ENCODE results near the gene ASIC5.
"Not testable (repeated sequence)": the region's sequence is repeated elsewhere in the genome, so short reads cannot be mapped to it uniquely, and the experiment has no call there.

Gene ASIC5

DNA sequence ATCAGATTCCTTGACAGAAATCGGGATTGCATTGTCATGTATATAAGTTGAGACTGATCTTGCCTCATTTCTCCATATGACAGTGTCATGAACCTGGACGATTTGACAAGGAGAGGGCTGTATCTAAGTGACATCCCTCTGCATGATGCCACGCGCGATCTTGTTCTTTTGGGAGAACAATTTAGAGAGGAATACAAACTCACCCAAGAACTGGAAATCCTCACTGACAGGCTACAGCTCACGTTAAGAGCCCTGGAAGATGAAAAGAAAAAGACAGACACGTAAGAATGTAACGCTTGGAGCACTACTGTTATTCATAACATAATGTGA is 66.3 kb downstream of the ASIC5 start:
- DNase-seq, result no peak

DNA sequence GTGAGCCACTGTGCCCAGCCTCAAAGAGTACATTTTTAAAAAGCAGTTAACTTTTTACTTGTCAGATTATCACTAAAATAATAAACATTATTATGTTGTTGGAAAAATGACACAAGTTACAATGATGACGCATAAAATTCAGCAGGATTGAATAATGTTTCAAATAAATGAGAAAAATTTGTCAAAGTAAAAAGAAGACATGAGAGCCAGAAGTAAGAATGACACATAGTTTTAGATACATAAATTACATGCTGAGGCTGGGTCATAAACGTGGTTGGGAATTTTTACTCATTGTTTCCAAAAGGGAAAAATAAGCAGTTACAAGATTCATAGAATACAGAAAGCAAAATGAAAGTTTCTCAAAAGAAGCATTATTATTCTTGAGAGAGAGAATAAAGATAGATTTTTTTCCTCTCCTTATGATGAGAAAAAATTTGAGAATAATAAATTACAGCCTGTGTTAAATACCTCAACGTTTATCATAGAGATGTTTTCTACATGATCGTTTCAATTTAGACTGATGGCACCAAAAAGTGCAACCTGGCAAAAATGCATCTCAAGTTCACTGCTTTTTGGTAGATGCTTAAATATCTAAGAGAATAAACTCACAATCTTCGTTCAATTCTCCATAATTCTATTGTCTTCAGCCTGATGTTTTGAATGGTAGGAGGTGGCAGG is 66.8 kb downstream of the ASIC5 start:
- DNase-seq, result peak; percentile 49

DNA sequence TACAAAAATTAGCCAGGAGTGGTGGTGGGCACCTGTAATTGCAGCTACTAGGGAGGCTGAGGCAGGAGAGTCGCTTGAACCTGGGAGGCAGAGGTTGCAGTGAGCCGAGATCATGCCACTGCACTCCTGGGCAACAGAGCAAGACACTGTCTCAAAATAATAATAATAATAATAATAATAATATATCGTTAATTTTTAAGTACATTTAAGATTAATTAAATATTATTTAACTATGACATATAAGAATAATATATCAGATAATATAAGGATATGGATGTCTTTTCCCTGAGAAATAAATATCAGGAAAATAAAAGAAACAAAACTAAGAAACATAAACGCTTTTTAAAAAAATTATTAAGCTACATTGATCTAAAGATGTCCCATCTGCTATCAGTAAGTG is 68.5 kb downstream of the ASIC5 start:
- DNase-seq, result not testable (repeated sequence)

DNA sequence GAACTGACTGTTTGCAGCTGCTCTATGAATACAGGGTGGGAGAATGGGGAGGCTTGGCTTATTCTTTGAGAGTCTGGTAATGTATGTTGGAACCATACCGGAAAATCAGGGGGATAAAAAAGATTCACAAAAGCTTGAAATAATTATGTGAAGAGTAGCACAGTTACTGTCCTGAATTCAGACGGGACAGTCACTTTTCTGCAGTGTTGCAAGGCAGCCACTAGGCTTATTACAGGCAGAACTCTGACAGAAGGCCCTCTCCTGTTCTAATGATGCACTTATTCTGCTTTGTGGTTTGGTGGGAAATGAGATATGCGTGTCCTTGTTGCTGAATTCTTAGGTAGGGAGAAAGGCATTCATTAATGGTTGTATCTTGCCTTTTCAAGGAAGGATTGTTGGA is 70.1 kb downstream of the ASIC5 start:
- DNase-seq, result peak; percentile 41

DNA sequence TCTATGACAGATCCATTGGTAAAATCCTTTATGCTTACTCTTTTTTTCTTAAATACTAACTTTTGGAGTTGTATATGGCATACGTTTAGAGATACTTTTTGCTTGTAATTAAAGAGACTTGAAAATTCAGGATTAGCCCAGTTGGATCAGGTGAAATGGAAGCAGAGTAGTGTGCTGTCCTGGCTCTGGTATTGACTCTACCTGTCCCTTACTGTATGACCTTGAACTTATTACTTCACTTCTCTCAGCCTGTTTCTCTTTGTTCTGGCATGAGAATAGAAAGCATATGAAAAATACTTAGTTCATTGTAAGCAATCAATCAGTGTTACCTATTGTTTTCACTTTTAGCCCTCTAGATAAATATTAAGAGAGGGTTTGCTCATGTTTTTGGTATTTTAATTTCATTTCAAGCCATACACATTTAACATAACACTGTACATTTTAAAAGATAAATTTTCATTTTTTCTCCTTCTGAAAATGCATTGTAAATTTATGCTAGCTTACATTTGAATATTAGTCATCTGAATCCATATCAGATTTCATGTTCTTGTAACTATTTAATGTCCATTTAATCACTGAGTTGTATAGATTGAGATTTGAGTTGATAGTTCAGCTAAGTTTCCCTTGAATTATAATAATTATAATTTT is 71.4 kb downstream of the ASIC5 start:
- no peak for DNase-seq

DNA sequence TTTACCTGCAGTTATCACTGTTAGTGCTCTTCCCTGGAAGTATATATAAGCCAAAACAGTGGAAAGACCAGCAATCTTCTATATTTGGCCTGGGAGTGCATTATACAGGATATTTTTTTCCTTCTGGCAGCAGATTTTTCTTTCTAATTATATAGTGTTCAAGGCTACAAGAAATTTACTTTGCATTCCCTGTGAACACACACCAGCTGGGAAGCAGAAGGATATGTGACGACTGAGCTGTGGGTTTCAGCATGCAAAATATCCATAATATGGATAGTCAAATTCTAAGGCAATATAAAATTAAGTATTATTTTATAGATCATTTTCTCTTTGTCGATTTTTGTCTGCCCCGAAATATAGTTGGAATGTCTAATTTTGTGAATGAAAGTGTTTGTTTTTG is 76.1 kb downstream of the ASIC5 start:
- no peak for DNase-seq

DNA sequence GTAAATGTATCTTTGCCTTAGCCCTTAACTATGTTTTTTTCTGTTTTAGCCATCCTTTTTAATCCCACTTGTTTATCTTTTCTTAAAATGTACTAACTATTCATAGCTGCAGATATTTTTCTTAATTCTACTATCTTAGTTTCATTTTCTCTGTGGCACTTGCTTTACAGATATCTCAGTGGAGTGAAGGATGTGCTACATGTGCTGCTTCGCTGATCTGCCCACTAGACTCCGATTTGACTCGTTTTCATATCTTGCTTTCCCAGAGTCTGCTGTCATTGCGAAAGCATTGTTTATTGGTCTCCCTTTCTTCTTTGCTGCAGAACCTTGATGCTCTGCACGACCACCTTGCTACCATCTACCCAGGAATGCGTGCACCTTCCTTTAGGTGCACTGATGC is 76.7 kb downstream of the ASIC5 start:
- DNase-seq, result no peak

DNA sequence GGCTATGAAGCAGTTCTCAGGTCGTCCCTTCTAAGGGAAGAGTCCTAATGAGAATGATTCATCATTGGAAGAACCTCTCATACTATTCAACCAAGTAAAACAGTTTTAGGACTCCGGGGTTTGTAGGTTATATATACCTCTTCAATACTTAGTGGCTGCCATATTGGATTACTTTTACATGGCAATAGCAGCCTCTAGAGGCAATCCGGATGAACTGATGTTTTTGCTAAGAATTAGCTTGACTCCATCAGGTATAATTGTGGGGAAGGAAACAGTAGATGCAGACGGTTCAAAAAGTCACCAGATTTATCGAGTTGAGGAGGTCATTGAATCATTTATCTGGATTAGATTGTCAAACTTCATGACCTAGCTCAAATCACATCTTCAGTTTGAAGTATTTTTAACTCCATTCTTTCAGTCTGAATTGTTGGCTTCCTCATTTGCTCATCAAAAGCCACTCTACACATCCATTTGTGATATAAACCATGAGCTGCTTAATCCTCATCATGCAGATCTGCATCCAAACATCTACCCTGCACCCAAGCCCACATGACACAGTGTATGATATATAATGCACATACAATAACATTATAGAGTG is 78.9 kb downstream of the ASIC5 start:
- DNase-seq, result peak; percentile 44

DNA sequence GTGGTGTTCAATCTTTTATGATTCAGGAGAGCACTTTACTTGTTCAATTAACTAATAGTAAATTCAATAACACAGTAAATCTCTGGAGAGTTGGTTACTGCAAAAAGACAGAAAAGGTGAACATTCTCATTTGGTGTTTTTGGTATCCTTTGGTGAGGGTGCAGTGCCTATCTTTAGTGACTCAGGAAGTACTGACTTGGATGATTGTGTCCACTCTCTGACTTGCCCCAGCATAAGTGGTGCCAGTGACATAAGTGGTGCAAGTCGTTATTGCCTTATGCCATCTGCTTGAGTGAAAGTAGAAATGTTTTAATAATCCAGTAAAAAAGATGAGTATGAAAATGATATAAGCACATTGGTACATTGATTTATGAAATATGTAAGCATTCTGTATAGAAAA is 80.2 kb downstream of the ASIC5 start:
- DNase-seq, result no peak

DNA sequence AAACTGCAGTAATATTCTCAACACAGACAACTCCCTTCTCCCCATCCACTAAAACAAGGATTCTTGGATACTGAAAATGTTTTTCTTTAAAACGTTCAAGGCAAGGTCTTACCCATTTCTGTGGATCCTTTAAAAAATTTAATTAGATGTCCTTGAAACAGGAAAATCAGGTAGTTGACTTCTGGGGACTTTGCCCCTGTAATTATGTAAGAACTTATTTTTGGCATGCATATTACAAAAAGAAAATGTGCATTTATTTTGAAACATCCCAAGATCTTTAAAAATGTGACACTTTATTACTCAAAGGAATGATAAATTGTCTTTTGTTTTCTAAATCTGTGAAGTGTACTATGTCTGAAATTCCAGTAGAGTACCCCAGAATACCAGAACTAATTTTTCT is 81.4 kb downstream of the ASIC5 start:
- DNase-seq, result no peak

DNA sequence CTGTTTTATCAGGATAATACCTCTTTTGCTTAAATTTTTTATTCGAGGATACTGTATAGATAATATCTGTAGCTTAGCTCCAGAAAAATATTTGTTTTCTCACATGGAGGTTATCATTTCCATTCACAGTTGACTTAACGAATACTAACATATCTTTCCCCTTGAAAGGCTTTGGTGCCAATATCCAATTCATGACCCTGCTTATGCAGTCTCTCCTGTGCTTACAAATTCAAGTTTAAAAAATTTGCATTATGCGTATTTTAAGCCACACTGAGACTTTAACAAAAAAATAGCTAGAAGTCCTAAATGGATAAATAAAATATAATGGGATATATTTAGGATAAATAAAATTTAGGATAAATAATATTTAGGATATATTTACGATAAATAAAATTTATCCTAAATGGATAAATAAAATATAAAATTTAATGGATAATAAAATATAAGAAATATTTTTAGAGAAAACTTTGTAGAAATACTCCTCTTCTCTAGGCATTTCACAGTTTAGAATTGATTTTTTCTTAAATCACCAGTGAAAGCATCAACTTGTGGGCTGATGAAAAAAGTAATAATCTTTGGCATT is 84.7 kb downstream of the ASIC5 start:
- no peak for DNase-seq

DNA sequence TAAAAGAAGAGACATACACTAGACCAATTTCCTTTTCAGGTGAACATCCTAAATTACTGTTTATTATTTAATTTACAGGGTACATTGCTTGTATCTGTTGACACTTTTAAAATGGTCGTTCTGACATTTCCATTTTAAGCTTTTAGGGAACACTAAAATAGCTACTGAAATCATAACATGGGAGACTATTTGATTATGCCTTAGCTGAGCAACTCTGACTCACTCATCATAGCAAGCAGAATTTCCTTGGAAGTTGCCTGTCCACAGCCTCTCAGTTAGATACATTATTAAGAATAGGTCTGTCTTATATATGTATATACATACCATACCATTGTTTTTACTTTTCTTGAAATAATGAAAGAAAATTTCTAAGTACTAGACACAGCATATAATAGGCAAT is 85.3 kb downstream of the ASIC5 start:
- DNase-seq, result peak; percentile 18
